ENCODE data around the gene CEP89. TPM values are rescaled to one million over a fixed set of nuclear protein-coding genes. Genes with fewer than 3 reads are reported as not detected.

The CEP89 gene
- total RNA-seq, 1 experiment from 2014 or later, result 31.1 TPM

GRCh38 chr19:32874605-32875004 is 97.2 kb downstream of the CEP89 start:
- no peak for DNase-seq
- no peak for TF ChIP-seq CTCF (IDR thresholded peaks at IDR 0.05; ENCODE audit: unreplicated experiment)
- H3K36me3 Mint-ChIP-seq (ENCODE audit: insufficient read depth, unreplicated experiment), result no peaks in the 10 kb centered on the region
- H3K27ac Mint-ChIP-seq (ENCODE audit: unreplicated experiment), result no peak overlapping the region
- no peak overlapping the region for H3K4me3 Mint-ChIP-seq (ENCODE audit: low read depth, unreplicated experiment)
- no peaks in the 10 kb centered on the region for H3K27me3 Mint-ChIP-seq (ENCODE audit: unreplicated experiment)
- peaks cover 4% of the 10 kb centered on the region for H3K4me1 Mint-ChIP-seq (ENCODE audit: low read depth, unreplicated experiment)
- CTCF ChIA-PET, result interaction anchor here (0.6 kb wide), 1 partner anchor 323 kb away, joined by 3 read pairs; no protein-coding TSS in a partner anchor
- no peaks in the 10 kb centered on the region for H3K9me3 Mint-ChIP-seq (ENCODE audit: low read depth, unreplicated experiment)
- intact Hi-C loops (cut with micrococcal nuclease; ENCODE audit: unreplicated experiment), result no loop called here
- BruUV-seq (replicated peaks), result no TSS peak

- intact Hi-C loops (cut with micrococcal nuclease; ENCODE audit: unreplicated experiment), result no loop called here
- DNase-seq, result no peak
- CTCF ChIA-PET, result no interaction called here
- no peaks in the 10 kb centered on the region for H3K36me3 Mint-ChIP-seq (ENCODE audit: insufficient read depth, unreplicated experiment)
- H3K27me3 Mint-ChIP-seq (ENCODE audit: unreplicated experiment), result no peaks in the 10 kb centered on the region
- H3K4me3 Mint-ChIP-seq (ENCODE audit: low read depth, unreplicated experiment), result no peak overlapping the region
- no peaks in the 10 kb centered on the region for H3K9me3 Mint-ChIP-seq (ENCODE audit: low read depth, unreplicated experiment)
- BruUV-seq (replicated peaks), result no TSS peak
- peaks cover 9% of the 10 kb centered on the region for H3K4me1 Mint-ChIP-seq (ENCODE audit: low read depth, unreplicated experiment)
- no peak overlapping the region for H3K27ac Mint-ChIP-seq (ENCODE audit: unreplicated experiment)
- no peak for TF ChIP-seq CTCF (IDR thresholded peaks at IDR 0.05; ENCODE audit: unreplicated experiment)
Observed at GRCh38 chr19:32873247-32873959, 98.4 kb downstream of the CEP89 start.

GRCh38 chr19:32872391-32872790 is 99.4 kb downstream of the CEP89 start:
- Mint-ChIP-seq H3K4me3 (ENCODE audit: low read depth, unreplicated experiment) (no peak overlapping the region), H3K27ac (ENCODE audit: unreplicated experiment) (no peak overlapping the region), H3K9me3 (ENCODE audit: low read depth, unreplicated experiment) (no peaks in the 10 kb centered on the region), H3K4me1 (ENCODE audit: low read depth, unreplicated experiment) (peaks cover 9% of the 10 kb centered on the region), H3K36me3 (ENCODE audit: insufficient read depth, unreplicated experiment) (no peaks in the 10 kb centered on the region), H3K27me3 (ENCODE audit: unreplicated experiment) (no peaks in the 10 kb centered on the region)
- DNase-seq, result no peak
- CTCF ChIA-PET, result no interaction called here
- intact Hi-C loops (cut with micrococcal nuclease; ENCODE audit: unreplicated experiment), result no loop called here
- BruUV-seq (replicated peaks), result no TSS peak
- no peak for TF ChIP-seq CTCF (IDR thresholded peaks at IDR 0.05; ENCODE audit: unreplicated experiment)

- Mint-ChIP-seq H3K4me3 (ENCODE audit: low read depth, unreplicated experiment) (no peak overlapping the region), H3K27me3 (ENCODE audit: unreplicated experiment) (no peaks in the 10 kb centered on the region), H3K9me3 (ENCODE audit: low read depth, unreplicated experiment) (no peaks in the 10 kb centered on the region), H3K4me1 (ENCODE audit: low read depth, unreplicated experiment) (peaks cover 9% of the 10 kb centered on the region), H3K27ac (ENCODE audit: unreplicated experiment) (no peak overlapping the region), H3K36me3 (ENCODE audit: insufficient read depth, unreplicated experiment) (no peaks in the 10 kb centered on the region)
- BruUV-seq (replicated peaks), result no TSS peak
- TF ChIP-seq CTCF (IDR thresholded peaks at IDR 0.05; ENCODE audit: unreplicated experiment), result no peak
- intact Hi-C loops (cut with micrococcal nuclease; ENCODE audit: unreplicated experiment), result no loop called here
- CTCF ChIA-PET, result interaction anchor here (0.5 kb wide), 1 partner anchor 891 kb away, joined by 3 read pairs; no protein-coding TSS in a partner anchor
- DNase-seq, result no peak
Observed at GRCh38 chr19:32870981-32871451, 100.7 kb downstream of the CEP89 start.
